Loucy (cell line): Measurements from ENCODE around the gene UTP3.

Experiments used
- H2AFZ ChIP-seq: fragments of 200-600 bp; sonication (generic); 2 replicates; pipeline ENCODE4 v1.6.0; 2016; ENCODE audit warnings: antibody characterized with exemption, mild to moderate bottlenecking, low read length, moderate library complexity
- H3F3A ChIP-seq: fragments of 200-600 bp; 2 replicates; pipeline ENCODE4 v1.6.0; 2016; ENCODE audit warnings: antibody characterized with exemption, low read depth, mild to moderate bottlenecking
- H3K27me3 ChIP-seq: fragments of 200-600 bp; sonication (generic); 2 replicates; pipeline ENCODE4 v1.6.1; 2014; ENCODE audit warnings: low read length, mild to moderate bottlenecking; ENCODE audit not compliant: insufficient read depth, poor library complexity, severe bottlenecking
- H3K36me3 ChIP-seq: fragments of 200-600 bp; sonication (generic); 2 replicates; pipeline ENCODE4 v1.6.1; 2016; ENCODE audit warnings: low read length; ENCODE audit not compliant: insufficient read depth
- H3K4me1 ChIP-seq: fragments of 200-600 bp; sonication (generic); 2 replicates; pipeline ENCODE4 v1.5.1; 2014; ENCODE audit warnings: low read length, mild to moderate bottlenecking; ENCODE audit not compliant: insufficient read depth, poor library complexity, severe bottlenecking
- H3K4me2 ChIP-seq: fragments of 200-600 bp; sonication (generic); 2 replicates; pipeline ENCODE4 v1.6.0; 2014; ENCODE audit warnings: antibody characterized with exemption, low read length, low read depth, mild to moderate bottlenecking; ENCODE audit not compliant: poor library complexity, severe bottlenecking
- H3K4me3 ChIP-seq: fragments of 200-600 bp; sonication (generic); 2 replicates; pipeline ENCODE4 v1.5.1; 2014; ENCODE audit warnings: low read length, mild to moderate bottlenecking, mixed read lengths; ENCODE audit not compliant: poor library complexity, severe bottlenecking
- H3K79me2 ChIP-seq: fragments of 200-600 bp; sonication (generic); 2 replicates; pipeline ENCODE4 v1.6.1; 2014; ENCODE audit warnings: low read length; ENCODE audit not compliant: insufficient read depth
- H3K9ac ChIP-seq: fragments of 200-600 bp; sonication (generic); 2 replicates; pipeline ENCODE4 v1.6.0; 2014; ENCODE audit warnings: mild to moderate bottlenecking, low read depth, low read length, moderate library complexity; ENCODE audit not compliant: poor library complexity, severe bottlenecking
- H3K9me2 ChIP-seq: fragments of 200-600 bp; sonication (generic); replicated peaks from 2 replicates; pipeline ENCODE4 v1.6.1; 2016; ENCODE audit warnings: low read depth, low read length, mixed read lengths
- H3K9me3 ChIP-seq: fragments of 200-600 bp; sonication (generic); 2 replicates; pipeline ENCODE4 v1.6.1; 2014; ENCODE audit warnings: mild to moderate bottlenecking, antibody characterized with exemption, low read length, low read depth; ENCODE audit not compliant: insufficient read depth
- H4K20me1 ChIP-seq: fragments of 200-600 bp; sonication (generic); 2 replicates; pipeline ENCODE4 v1.6.0; 2014; ENCODE audit warnings: antibody characterized with exemption, low read length, mild to moderate bottlenecking; ENCODE audit not compliant: insufficient read depth, poor library complexity, severe bottlenecking
- CTCF ChIP-seq: fragments of 200-600 bp; sonication (generic); conservative IDR thresholded peaks from 2 replicates; pipeline ENCODE4 v1.5.1; 2014; ENCODE audit warnings: mild to moderate bottlenecking, antibody characterized with exemption, low read length
- EZH2phosphoT487 ChIP-seq: fragments of 200-600 bp; IDR thresholded peaks from 2 replicates; pipeline ENCODE4 v1.6.1; 2018; ENCODE audit warnings: antibody characterized with exemption, mild to moderate bottlenecking, moderate library complexity, borderline replicate concordance

UTP3 gene

GRCh38 chr4:70704215-70704930 is 16.0 kb downstream of the UTP3 start:
- H3K27me3 ChIP-seq, result no peaks in the 10 kb centered on the region
- H3K4me1 ChIP-seq, result peaks cover 32% of the 10 kb centered on the region
- peak overlapping the region; percentile 87 for H3K4me3 ChIP-seq
- no peaks in the 10 kb centered on the region for H3K9me2 ChIP-seq
- no peaks in the 10 kb centered on the region for H3K36me3 ChIP-seq
- no peaks in the 10 kb centered on the region for H3K9me3 ChIP-seq
- H4K20me1 ChIP-seq, result peaks cover 7% of the 10 kb centered on the region
- TF ChIP-seq EZH2phosphoT487 (no peak), CTCF (peak; percentile 49)
- H3K9ac ChIP-seq, result peak overlapping the region; percentile 84
- peak overlapping the region; percentile 88 for H3K4me2 ChIP-seq
- peaks cover 36% of the 10 kb centered on the region for H3K79me2 ChIP-seq
- peak overlapping the region; percentile 87 for H2AFZ ChIP-seq
- no peaks in the 10 kb centered on the region for H3F3A ChIP-seq

GRCh38 chr4:70704931-70705182 is 16.5 kb downstream of the UTP3 start:
- H3K36me3 ChIP-seq, result no peaks in the 10 kb centered on the region
- H2AFZ ChIP-seq, result peak overlapping the region; percentile 80
- H3K4me2 ChIP-seq, result peak overlapping the region; percentile 97
- no peaks in the 10 kb centered on the region for H3K9me2 ChIP-seq
- peaks cover 37% of the 10 kb centered on the region for H3K4me1 ChIP-seq
- peaks cover 10% of the 10 kb centered on the region for H4K20me1 ChIP-seq
- H3K4me3 ChIP-seq, result peak overlapping the region; percentile 87
- H3K79me2 ChIP-seq, result peaks cover 41% of the 10 kb centered on the region
- no peaks in the 10 kb centered on the region for H3K27me3 ChIP-seq
- no peaks in the 10 kb centered on the region for H3K9me3 ChIP-seq
- H3K9ac ChIP-seq, result peak overlapping the region; percentile 84
- TF ChIP-seq EZH2phosphoT487, result no peak
- 0 out of 2 replicates have a peak, but pooled peaks cover 3% of the 10 kb centered on the region for H3F3A ChIP-seq

- no peak for TF ChIP-seq CTCF
- no peak for TF ChIP-seq EZH2phosphoT487
- H3K9me3 ChIP-seq, result no peaks in the 10 kb centered on the region
- 0 out of 2 replicates have a peak, but pooled peaks cover 3% of the 10 kb centered on the region for H3F3A ChIP-seq
- H3K9me2 ChIP-seq, result no peaks in the 10 kb centered on the region
- H2AFZ ChIP-seq, result peak overlapping the region; percentile 68
- no peaks in the 10 kb centered on the region for H3K27me3 ChIP-seq
- H3K4me2 ChIP-seq, result peak overlapping the region; percentile 97
- peak overlapping the region; percentile 87 for H3K4me3 ChIP-seq
- peaks cover 38% of the 10 kb centered on the region for H3K4me1 ChIP-seq
- no peaks in the 10 kb centered on the region for H3K36me3 ChIP-seq
- peaks cover 45% of the 10 kb centered on the region for H3K79me2 ChIP-seq
- H4K20me1 ChIP-seq, result peaks cover 11% of the 10 kb centered on the region
- H3K9ac ChIP-seq, result peak overlapping the region; percentile 84
Measured at GRCh38 chr4:70705183-70706043, 17.1 kb downstream of the UTP3 start.
